Measurements from ENCODE around the gene LDLRAD1. TPM values are rescaled to one million over a fixed set of nuclear protein-coding genes. Genes with fewer than 3 reads are reported as not detected.

The LDLRAD1 gene
- total RNA-seq, 2 donors from 2014 or later: 0.55 to 3.3 TPM

GRCh38 chr1:54047384-54048305, 29.7 kb upstream of the LDLRAD1 start:
- intact Hi-C loops (cut with DNase I): no loop called here

GRCh38 chr1:54046671-54047383, 28.8 kb upstream of the LDLRAD1 start:
- Histone ChIP-seq H3K27me3 (replicated peaks; ENCODE audit: insufficient read depth) (no peaks in the 10 kb centered on the region), H3K36me3 (peaks cover 2 to 4% of the 10 kb centered on the region in 2 donors), H3K27ac (peak overlapping the region in 1 of 2 donors; percentile 40), H3K4me3 (no peak overlapping the region), H3K4me1 (replicated peaks) (peaks cover 2% of the 10 kb centered on the region), H3K9me3 (no peaks in the 10 kb centered on the region)
- WGBS: 64% methylated on average over 7 of the region's 7 CpGs
- no peak for TF ChIP-seq POLR2AphosphoS5 (IDR thresholded peaks at IDR 0.05)
- no peak for TF ChIP-seq POLR2A (IDR thresholded peaks at IDR 0.05)
- TF ChIP-seq CTCF (IDR thresholded peaks at IDR 0.05): no peak
- no peak for DNase-seq (ENCODE audit: low spot score)
- intact Hi-C loops (cut with DNase I): no loop called here

More at GRCh38 chr1:54047384-54048305, 29.7 kb upstream of the LDLRAD1 start:
- Histone ChIP-seq H3K27me3 (replicated peaks; ENCODE audit: insufficient read depth) (no peaks in the 10 kb centered on the region), H3K4me3 (no peak overlapping the region), H3K27ac (peak overlapping the region in 1 of 2 donors; percentile 40), H3K4me1 (replicated peaks) (peaks cover 2% of the 10 kb centered on the region), H3K36me3 (no peaks in the 10 kb centered on the region), H3K9me3 (no peaks in the 10 kb centered on the region)
- no peak for DNase-seq (ENCODE audit: low spot score)
- 71% methylated on average over 5 of the region's 5 CpGs for WGBS
- TF ChIP-seq POLR2AphosphoS5 (IDR thresholded peaks at IDR 0.05) (peak; percentile 23), CTCF (IDR thresholded peaks at IDR 0.05) (no peak)

- H3K36me3 ChIP-seq: peaks cover 4 to 10% of the 10 kb centered on the region in 2 donors
- intact Hi-C loops (cut with DNase I): no loop called here
Measured at GRCh38 chr1:54045496-54045895, 27.5 kb upstream of the LDLRAD1 start.

GRCh38 chr1:54041806-54042205, 23.8 kb upstream of the LDLRAD1 start:
- H3K4me3 ChIP-seq: no peak overlapping the region
- no peak for DNase-seq (ENCODE audit: low spot score)
- 3% methylated on average over 1 of the region's 1 CpG for WGBS
- no peaks in the 10 kb centered on the region for H3K9me3 ChIP-seq
- peaks cover 5 to 12% of the 10 kb centered on the region in 2 donors for H3K36me3 ChIP-seq
- intact Hi-C loops (cut with DNase I): no loop called here
- H3K27me3 ChIP-seq (replicated peaks; ENCODE audit: insufficient read depth): no peaks in the 10 kb centered on the region
- TF ChIP-seq CTCF (IDR thresholded peaks at IDR 0.05) (no peak), POLR2AphosphoS5 (IDR thresholded peaks at IDR 0.05) (no peak), POLR2A (IDR thresholded peaks at IDR 0.05) (no peak)
- H3K4me1 ChIP-seq (replicated peaks): no peaks in the 10 kb centered on the region
- no peak overlapping the region for H3K27ac ChIP-seq

More at GRCh38 chr1:54045496-54045895, 27.5 kb upstream of the LDLRAD1 start:
- no peak for DNase-seq (ENCODE audit: low spot score)
- H3K27ac ChIP-seq: no peak overlapping the region
- H3K4me1 ChIP-seq (replicated peaks): peaks cover 2% of the 10 kb centered on the region
- TF ChIP-seq POLR2A (IDR thresholded peaks at IDR 0.05) (no peak), CTCF (IDR thresholded peaks at IDR 0.05) (no peak), POLR2AphosphoS5 (IDR thresholded peaks at IDR 0.05) (no peak)
- H3K4me3 ChIP-seq: no peak overlapping the region
- WGBS: 89% methylated on average over 2 of the region's 2 CpGs
- H3K9me3 ChIP-seq: no peaks in the 10 kb centered on the region
- no peaks in the 10 kb centered on the region for H3K27me3 ChIP-seq (replicated peaks; ENCODE audit: insufficient read depth)
